Heart left ventricle (tissue), 16 donors: ENCODE data around the gene KLHL8. TPM values are rescaled to one million over a fixed set of nuclear protein-coding genes. Genes with fewer than 3 reads are reported as not detected.

Experiments
- ATAC-seq, 4 donors: fragments of 200-7000 bp; cut with Tn5 transposase; one replicate each; pipeline ENCODE4 v1.9.1; 2020 to 2022; ENCODE audit warnings: moderate library complexity in 4 of 4, mild to moderate bottlenecking in 3 of 4, moderate number of reproducible peaks in 1 of 4
- DNase-seq, 5 donors: peaks; one replicate each; pipeline ENCODE4 v3.0.0-alpha.2; 2020
- H3K27ac ChIP-seq, 12 donors: fragments of 200-600 bp; sonication (generic) in 4 of 12; one replicate each; pipeline versions ENCODE4 v1.5.0 to v1.8.0; 2016 to 2022; ENCODE audit warnings: mild to moderate bottlenecking in 2 of 12
- H3K27me3 ChIP-seq, 9 donors: fragments of 200-600 bp; sonication (generic) in 2 of 9; one replicate each; pipeline versions ENCODE4 v1.5.1 to v1.8.0; 2016 to 2022; ENCODE audit warnings: mild to moderate bottlenecking in 3 of 9
- H3K36me3 ChIP-seq, 9 donors: fragments of 200-600 bp; sonication (generic) in 2 of 9; one replicate each; pipeline versions ENCODE4 v1.5.0 to v1.8.0; 2018 to 2022; ENCODE audit warnings: mild to moderate bottlenecking in 2 of 9
- H3K4me1 ChIP-seq, 12 donors: fragments of 200-600 bp; sonication (generic) in 4 of 12; one replicate each; pipeline versions ENCODE4 v1.5.0 to v1.8.0; 2016 to 2022; ENCODE audit warnings: mild to moderate bottlenecking in 3 of 12
- H3K4me3 ChIP-seq, 12 donors: fragments of 200-600 bp; sonication (generic) in 4 of 12; one replicate each; pipeline versions ENCODE4 v1.5.0 to v1.8.0; 2017 to 2022; ENCODE audit warnings: mild to moderate bottlenecking in 9 of 12, moderate library complexity in 4 of 12
- H3K9me3 ChIP-seq, 12 donors: fragments of 200-600 bp; sonication (generic) in 4 of 12; one replicate each; pipeline versions ENCODE4 v1.5.0 to v1.8.0; 2016 to 2022; ENCODE audit warnings: mild to moderate bottlenecking in 1 of 12
- POLR2A ChIP-seq, 2 donors: fragments of 450-650 bp; IDR thresholded peaks; one replicate each; pipeline ENCODE4 v1.6.1; 2017; ENCODE audit warnings: antibody characterized with exemption in 2 of 2, mild to moderate bottlenecking in 2 of 2, moderate library complexity in 2 of 2
- WGBS, 4 donors: extraction: QIAGEN DNeasy Blood & Tissue Kit in 2 of 4; methylation state at CpG; one replicate each; pipeline versions ENCODE4 v1.1.5 to v1.1.7; 2013 to 2018; 5-methylcytosine and 5-hydroxymethylcytosine counted together
- intact Hi-C, 10 donors: fragments of 100-400 bp; cut with DNase I; formaldehyde crosslinking; loops; one replicate each; pipeline versions ENCODE4 v1.11.1 to v1.14.2; 2022
- polyA plus RNA-seq, 2 donors: library from polyadenylated mRNA; stranded (reverse); fragments of 200-250 nt; gene quantifications; one replicate each; pipeline ENCODE4 v1.2.3, GENCODE V29; 2013
- total RNA-seq, 9 donors: library from RNA; depleted of rRNA in 2 of 9; stranded (reverse); fragments of >200 nt in 2 of 9; fragmentation: NEBNext Ultra II Directional in 3 of 9; extraction: Animal tissue kit (Norgen Biotek cat#: 25700) in 3 of 9; gene quantifications; one replicate each; pipeline versions ENCODE4 v1.1.0 to v1.2.4, GENCODE V29; 2016 to 2023
- TF ChIP-seq, protein P1 (sequence below), 12 donors: fragments of 200-600 bp; sonication (generic) in 4 of 12; IDR thresholded peaks; one replicate each; pipeline versions ENCODE4 v1.5.0 to v1.8.0; 2018 to 2022; ENCODE audit warnings: antibody characterized with exemption in 12 of 12, mild to moderate bottlenecking in 5 of 12
- donor health status: ischemic (EF 13 %, LVEDD 7.1; RV severe dilation, severe dysfunction).
- donor health status: healthy with polysubstance abuse.
- donor health status: DM: no; HTN: yes; CAD: no.
- donor health status: DM: no; HTN: no; CAD: no.
- donor health status: ischemic (EF 25% LVEDD 6.9; RV normal size, moderate dysfunction).
- donor health status: ischemic (EF 25% LVEDD 5.7; RV mildly dilated, moderate dysfunction).
- donor health status: healthy.
- donor health status: DM: yes; HTN: yes; CAD: no.
- donor health status: ischemic (EF 35%, LVEDD 5.7; RV mildly dilated, moderate dysfunction).
- donor health status: nonischemic (EF 11% LVEDD 7.7; RV severe dilation, severe dysfunction).
- donor health status: DM: yes; HTN: yes; CAD: no.
- donor health status: PGD.
- donor health status: ischemic (EF 29% LVEDD 5.4; RV normal size, mild dysfunction).
- donor health status: nonischemic (EF 23%, LVEDD 6.1; RV moderate dilation, normal function).

The KLHL8 gene
- total and polyA plus RNA-seq, 11 donors: 2.9 to 14.7 (median 10.1) TPM

DNA sequence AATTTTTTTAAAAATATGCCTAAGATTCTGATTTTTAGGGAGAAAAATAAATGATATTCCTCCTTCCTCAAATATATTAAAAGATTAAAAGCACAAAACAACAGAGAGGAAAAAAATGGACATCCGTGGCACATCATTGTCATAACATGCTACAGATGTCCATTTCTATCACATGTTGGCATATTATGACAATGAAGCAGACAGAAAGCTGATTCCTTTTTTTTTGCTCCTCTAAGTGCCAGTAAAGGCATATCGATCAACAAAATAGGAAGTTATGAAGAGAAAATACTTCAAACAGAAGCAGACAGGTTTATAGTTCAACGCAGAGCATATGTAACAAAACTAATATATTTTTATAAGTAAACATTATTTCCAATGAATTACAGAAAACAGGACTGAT, 11.2 kb downstream of the KLHL8 start:
- Histone ChIP-seq H3K36me3 (no peaks in the 10 kb centered on the region), H3K4me1 (peaks cover 3 to 35% (median 22%) of the 10 kb centered on the region in 12 donors), H3K27me3 (no peaks in the 10 kb centered on the region), H3K4me3 (peak overlapping the region in 2 of 12 donors; percentile 7 to 45), H3K27ac (peak overlapping the region in 1 of 12 donors; percentile 80), H3K9me3 (no peaks in the 10 kb centered on the region)
- 85 to 94% (median 88%) methylated on average over 3 of the region's 3 CpGs for WGBS, 4 donors
- DNase-seq (no peak), ATAC-seq (no peak)
- TF ChIP-seq POLR2A (IDR thresholded peaks at IDR 0.05): no peak
- TF ChIP-seq, protein P1, sequence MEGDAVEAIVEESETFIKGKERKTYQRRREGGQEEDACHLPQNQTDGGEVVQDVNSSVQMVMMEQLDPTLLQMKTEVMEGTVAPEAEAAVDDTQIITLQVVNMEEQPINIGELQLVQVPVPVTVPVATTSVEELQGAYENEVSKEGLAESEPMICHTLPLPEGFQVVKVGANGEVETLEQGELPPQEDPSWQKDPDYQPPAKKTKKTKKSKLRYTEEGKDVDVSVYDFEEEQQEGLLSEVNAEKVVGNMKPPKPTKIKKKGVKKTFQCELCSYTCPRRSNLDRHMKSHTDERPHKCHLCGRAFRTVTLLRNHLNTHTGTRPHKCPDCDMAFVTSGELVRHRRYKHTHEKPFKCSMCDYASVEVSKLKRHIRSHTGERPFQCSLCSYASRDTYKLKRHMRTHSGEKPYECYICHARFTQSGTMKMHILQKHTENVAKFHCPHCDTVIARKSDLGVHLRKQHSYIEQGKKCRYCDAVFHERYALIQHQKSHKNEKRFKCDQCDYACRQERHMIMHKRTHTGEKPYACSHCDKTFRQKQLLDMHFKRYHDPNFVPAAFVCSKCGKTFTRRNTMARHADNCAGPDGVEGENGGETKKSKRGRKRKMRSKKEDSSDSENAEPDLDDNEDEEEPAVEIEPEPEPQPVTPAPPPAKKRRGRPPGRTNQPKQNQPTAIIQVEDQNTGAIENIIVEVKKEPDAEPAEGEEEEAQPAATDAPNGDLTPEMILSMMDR (IDR thresholded peaks at IDR 0.05): no peak
- intact Hi-C loops: no loop called here

DNA sequence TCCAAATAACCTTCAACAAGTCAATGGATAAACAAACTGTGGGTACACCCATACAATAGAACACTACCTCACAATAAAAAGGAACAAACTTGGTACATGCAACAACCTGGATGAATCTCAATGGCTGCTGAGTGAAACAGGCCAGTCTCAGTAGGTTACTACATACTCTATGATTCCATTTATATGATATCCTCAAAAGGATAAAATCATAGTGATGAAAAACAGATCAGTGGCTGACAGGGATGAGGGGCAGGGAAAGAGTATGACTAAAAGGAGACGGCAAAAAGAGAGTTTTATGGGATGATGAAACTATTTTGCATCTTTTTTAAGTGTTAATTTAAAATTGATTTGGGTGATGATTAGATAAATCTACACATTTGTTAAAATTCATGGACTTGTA, 15.9 kb downstream of the KLHL8 start:
- no peak for TF ChIP-seq POLR2A (IDR thresholded peaks at IDR 0.05)
- TF ChIP-seq, protein P1 (IDR thresholded peaks at IDR 0.05): no peak
- Histone ChIP-seq H3K4me3 (no peak overlapping the region), H3K27ac (no peak overlapping the region), H3K4me1 (no peaks in the 10 kb centered on the region), H3K27me3 (no peaks in the 10 kb centered on the region), H3K36me3 (no peaks in the 10 kb centered on the region), H3K9me3 (peaks cover 0 to 12% (median 0%) of the 10 kb centered on the region in 12 donors)
- DNase-seq (no peak), ATAC-seq (no peak)
- WGBS, 4 donors: 49 to 68% (median 60%) methylated on average over 1 of the region's 1 CpG
- intact Hi-C loops: no loop called here

DNA sequence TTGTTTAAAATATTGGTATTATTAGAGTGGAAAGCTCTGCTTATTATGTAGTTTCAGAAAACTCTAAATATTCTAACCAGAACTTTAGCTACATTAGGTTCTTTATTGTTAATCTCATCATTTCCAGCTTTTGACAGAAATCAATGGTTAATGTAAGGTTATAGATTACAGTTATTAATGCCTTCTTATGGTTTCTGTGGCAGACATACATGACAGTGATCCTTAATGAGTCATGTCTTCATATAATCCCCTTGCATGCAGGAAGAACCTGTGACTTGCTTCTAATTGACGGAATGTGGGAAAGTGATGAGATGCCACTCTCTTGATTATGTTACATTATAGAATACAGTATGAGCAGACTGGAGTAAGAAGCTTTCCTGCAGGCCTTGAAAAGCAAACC, 23.5 kb downstream of the KLHL8 start:
- DNase-seq: no peak
- Histone ChIP-seq H3K27me3 (no peaks in the 10 kb centered on the region), H3K27ac (no peak overlapping the region), H3K36me3 (peaks cover 0 to 2% (median 0%) of the 10 kb centered on the region in 9 donors), H3K9me3 (no peaks in the 10 kb centered on the region), H3K4me1 (no peaks in the 10 kb centered on the region), H3K4me3 (no peak overlapping the region)
- intact Hi-C loops: no loop called here
- 73 to 100% (median 95%) methylated on average over 1 of the region's 1 CpG for WGBS, 4 donors
- ATAC-seq: no peak
- no peak for TF ChIP-seq POLR2A (IDR thresholded peaks at IDR 0.05)
- TF ChIP-seq, protein P1 (IDR thresholded peaks at IDR 0.05): no peak

DNA sequence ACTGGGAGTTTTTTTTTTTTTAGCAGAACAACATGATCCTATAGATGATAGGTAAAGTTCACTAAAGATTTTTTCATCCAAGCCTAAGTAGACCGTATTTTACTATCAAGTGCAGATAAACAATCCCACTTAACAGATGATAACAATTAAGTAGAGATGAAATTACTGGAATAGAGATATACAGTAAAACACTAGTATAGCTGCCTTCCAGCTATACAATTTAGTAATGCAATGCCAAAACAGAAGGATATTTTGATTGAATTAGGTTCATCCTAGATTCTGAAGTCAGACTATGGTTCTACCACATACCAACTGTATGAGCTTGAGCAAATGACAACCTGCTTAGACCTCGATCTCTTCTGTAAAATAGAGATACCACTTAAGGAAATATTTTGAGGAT, 24.3 kb downstream of the KLHL8 start:
- DNase-seq (no peak), ATAC-seq (no peak)
- TF ChIP-seq, protein P1 (IDR thresholded peaks at IDR 0.05): no peak
- TF ChIP-seq POLR2A (IDR thresholded peaks at IDR 0.05): no peak
- WGBS, 4 donors: 84 to 90% (median 85%) methylated on average over 2 of the region's 2 CpGs
- H3K9me3 ChIP-seq: no peaks in the 10 kb centered on the region
- peaks cover 0 to 2% (median 0%) of the 10 kb centered on the region in 9 donors for H3K36me3 ChIP-seq
- H3K4me3 ChIP-seq: no peak overlapping the region
- H3K27ac ChIP-seq: no peak overlapping the region
- no peaks in the 10 kb centered on the region for H3K4me1 ChIP-seq
- intact Hi-C loops: no loop called here
- H3K27me3 ChIP-seq: no peaks in the 10 kb centered on the region
